GM23248 (cell line): Measurements from ENCODE around the gene EIPR1.

Source experiments
- EZH2 ChIP-seq: fragments of 200-600 bp; sonication (generic); IDR thresholded peaks from 2 replicates; pipeline ENCODE4 v1.6.1; 2018; ENCODE audit warnings: antibody characterized with exemption, mild to moderate bottlenecking; ENCODE audit not compliant: insufficient read depth, poor library complexity, severe bottlenecking
- EZH2phosphoT487 ChIP-seq: fragments of 200-600 bp; sonication (generic); IDR thresholded peaks from 2 replicates; pipeline ENCODE4 v1.6.1; 2018; ENCODE audit warnings: antibody characterized with exemption, moderate library complexity, mild to moderate bottlenecking, low read depth; ENCODE audit not compliant: insufficient read depth

- no peak for TF ChIP-seq EZH2
- TF ChIP-seq EZH2phosphoT487 = no peak
Observed at GRCh38 chr2:3192920-3193319, 184.7 kb downstream of the EIPR1 start.
